Measurements from ENCODE around the gene RASA4B.
"Not testable (repeated sequence)": the region's sequence is repeated elsewhere in the genome, so short reads cannot be mapped to it uniquely, and the experiment has no call there.

DNA sequence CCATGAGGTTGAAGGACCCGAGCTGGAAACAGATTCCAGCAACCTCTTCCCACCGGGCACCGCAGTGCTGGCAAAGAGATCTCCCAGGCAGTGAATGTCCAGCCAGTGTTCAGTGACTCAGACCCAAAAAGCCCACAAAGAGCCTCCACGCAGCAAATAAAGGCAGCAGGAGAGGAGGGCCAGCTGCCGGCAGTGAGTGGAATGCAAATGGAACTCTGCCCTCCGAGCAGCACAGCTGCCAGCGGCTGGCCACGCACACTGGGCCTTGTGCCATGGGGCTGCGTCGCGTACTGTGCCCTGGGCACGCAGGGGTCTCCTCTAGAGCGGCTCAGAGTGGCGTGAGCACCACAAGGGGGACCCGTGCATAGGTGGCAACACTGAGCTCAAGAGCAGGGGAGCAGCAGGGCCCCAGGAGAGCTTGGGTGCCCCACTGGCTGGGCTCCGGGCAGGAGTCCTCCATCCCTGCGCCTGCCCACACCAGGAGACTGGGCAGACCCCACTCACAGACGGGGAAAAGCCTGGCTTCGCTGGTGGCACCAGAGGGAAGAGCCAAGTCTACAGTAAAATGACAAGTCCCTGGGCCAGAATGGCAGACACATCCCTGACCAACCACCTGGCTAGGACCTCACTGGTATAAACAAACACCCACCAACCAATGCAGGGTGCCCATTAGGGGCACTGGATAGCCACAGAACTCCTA is 42.7 kb downstream of the RASA4B start:
- TF ChIP-seq POLR2A (IDR thresholded peaks at IDR 0.05; ENCODE audit: low read depth): not testable (repeated sequence)
- TF ChIP-seq, protein P1, sequence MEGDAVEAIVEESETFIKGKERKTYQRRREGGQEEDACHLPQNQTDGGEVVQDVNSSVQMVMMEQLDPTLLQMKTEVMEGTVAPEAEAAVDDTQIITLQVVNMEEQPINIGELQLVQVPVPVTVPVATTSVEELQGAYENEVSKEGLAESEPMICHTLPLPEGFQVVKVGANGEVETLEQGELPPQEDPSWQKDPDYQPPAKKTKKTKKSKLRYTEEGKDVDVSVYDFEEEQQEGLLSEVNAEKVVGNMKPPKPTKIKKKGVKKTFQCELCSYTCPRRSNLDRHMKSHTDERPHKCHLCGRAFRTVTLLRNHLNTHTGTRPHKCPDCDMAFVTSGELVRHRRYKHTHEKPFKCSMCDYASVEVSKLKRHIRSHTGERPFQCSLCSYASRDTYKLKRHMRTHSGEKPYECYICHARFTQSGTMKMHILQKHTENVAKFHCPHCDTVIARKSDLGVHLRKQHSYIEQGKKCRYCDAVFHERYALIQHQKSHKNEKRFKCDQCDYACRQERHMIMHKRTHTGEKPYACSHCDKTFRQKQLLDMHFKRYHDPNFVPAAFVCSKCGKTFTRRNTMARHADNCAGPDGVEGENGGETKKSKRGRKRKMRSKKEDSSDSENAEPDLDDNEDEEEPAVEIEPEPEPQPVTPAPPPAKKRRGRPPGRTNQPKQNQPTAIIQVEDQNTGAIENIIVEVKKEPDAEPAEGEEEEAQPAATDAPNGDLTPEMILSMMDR (IDR thresholded peaks at IDR 0.05): not testable (repeated sequence)
